ENCODE measurements around the gene SLC43A1. TPM values are rescaled to one million over a fixed set of nuclear protein-coding genes. Genes with fewer than 3 reads are reported as not detected.
A peak's percentile ranks its signal among the peaks of the same experiment; 100 is the strongest.
"Not testable (repeated sequence)": the region's sequence is repeated elsewhere in the genome, so short reads cannot be mapped to it uniquely, and the experiment has no call there.

The SLC43A1 gene
- total RNA-seq, 2 experiments from 2014 or later = 29.9 to 31.7 TPM

GRCh38 chr11:57544566-57544965 lies 29.1 kb upstream of the SLC43A1 start:
- POLR2A ChIA-PET = interaction anchor here (1.3 kb wide), 1 partner anchor 11 kb away, joined by 3 read pairs; no protein-coding TSS in a partner anchor
- H3K4me1 Mint-ChIP-seq = peaks cover 13% of the 10 kb centered on the region

GRCh38 chr11:57543593-57543992 lies 28.1 kb upstream of the SLC43A1 start:
- Mint-ChIP-seq H3K27me3 (no peaks in the 10 kb centered on the region), H3K36me3 (ENCODE audit: low read depth) (peaks cover 36% of the 10 kb centered on the region), H3K4me3 (no peak overlapping the region), H3K27ac (no peak overlapping the region), H3K9me3 (no peaks in the 10 kb centered on the region), H3K4me1 (peaks cover 11% of the 10 kb centered on the region)
- ChIA-PET POLR2A (interaction anchor here (1.3 kb wide), 1 partner anchor 10 kb away, joined by 3 read pairs; no protein-coding TSS in a partner anchor), CTCF (no interaction called here)
- no peak for DNase-seq

More at GRCh38 chr11:57544566-57544965, 29.1 kb upstream of the SLC43A1 start:
- peaks cover 37% of the 10 kb centered on the region for H3K36me3 Mint-ChIP-seq (ENCODE audit: low read depth)
- H3K27me3 Mint-ChIP-seq = no peaks in the 10 kb centered on the region
- H3K4me3 Mint-ChIP-seq = no peak overlapping the region
- CTCF ChIA-PET = no interaction called here
- DNase-seq = no peak
- H3K27ac Mint-ChIP-seq = no peak overlapping the region
- no peaks in the 10 kb centered on the region for H3K9me3 Mint-ChIP-seq

DNA sequence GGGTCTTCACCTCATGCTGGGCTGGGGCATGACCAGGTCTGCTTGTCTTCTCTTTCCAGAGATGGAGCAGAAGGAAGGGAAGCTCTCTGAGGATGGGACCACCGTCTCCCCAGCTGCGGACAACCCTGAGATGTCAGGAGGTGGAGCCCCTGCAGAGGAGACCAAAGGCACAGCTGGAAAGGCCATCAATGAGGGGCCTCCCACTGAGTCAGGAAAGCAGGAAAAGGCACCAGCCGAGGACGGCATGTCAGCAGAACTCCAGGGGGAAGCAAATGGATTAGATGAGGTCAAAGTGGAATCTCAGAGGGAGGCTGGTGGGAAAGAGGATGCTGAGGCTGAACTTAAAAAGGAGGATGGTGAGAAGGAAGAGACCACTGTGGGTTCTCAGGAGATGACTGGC lies 27.1 kb upstream of the SLC43A1 start:
- H3K4me1 Mint-ChIP-seq = peaks cover 5% of the 10 kb centered on the region
- no peak for DNase-seq
- CTCF ChIA-PET = no interaction called here
- no peak overlapping the region for H3K27ac Mint-ChIP-seq
- no peaks in the 10 kb centered on the region for H3K9me3 Mint-ChIP-seq
- H3K27me3 Mint-ChIP-seq = no peaks in the 10 kb centered on the region
- POLR2A ChIA-PET = no interaction called here
- H3K4me3 Mint-ChIP-seq = no peak overlapping the region
- H3K36me3 Mint-ChIP-seq (ENCODE audit: low read depth) = peaks cover 31% of the 10 kb centered on the region

DNA sequence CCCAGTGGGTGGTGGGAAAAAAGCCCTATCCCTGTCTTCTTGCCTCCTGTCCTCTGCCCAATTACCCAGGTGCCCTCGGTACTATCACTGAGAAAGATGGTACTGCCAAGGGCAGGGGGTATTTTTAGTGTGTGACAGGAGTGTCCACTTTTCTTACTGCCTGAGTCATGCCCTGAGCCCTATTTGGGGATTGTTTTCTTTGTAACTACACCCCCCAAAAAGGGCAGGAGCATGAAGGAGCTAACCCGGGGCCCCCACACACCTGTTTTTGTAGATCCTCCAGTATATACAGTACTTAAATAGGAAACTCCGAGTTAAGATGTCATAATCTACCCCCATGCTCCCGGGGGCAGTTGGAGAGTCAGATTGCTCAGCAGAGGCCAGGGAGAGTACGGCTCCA lies 25.7 kb upstream of the SLC43A1 start:
- no peaks in the 10 kb centered on the region for H3K4me1 Mint-ChIP-seq
- no peak for DNase-seq
- H3K4me3 Mint-ChIP-seq = no peak overlapping the region
- H3K27me3 Mint-ChIP-seq = no peaks in the 10 kb centered on the region
- H3K27ac Mint-ChIP-seq = no peak overlapping the region
- H3K9me3 Mint-ChIP-seq = no peaks in the 10 kb centered on the region
- ChIA-PET POLR2A (no interaction called here), CTCF (no interaction called here)
- peaks cover 23% of the 10 kb centered on the region for H3K36me3 Mint-ChIP-seq (ENCODE audit: low read depth)

- POLR2A ChIA-PET = interaction anchor here (0.7 kb wide), 1 partner anchor 29 kb away, joined by 3 read pairs; the partner anchor contains the start of gene UBE2L6
- Mint-ChIP-seq H3K27ac (no peak overlapping the region), H3K36me3 (ENCODE audit: low read depth) (peaks cover 20% of the 10 kb centered on the region), H3K4me3 (no peak overlapping the region), H3K27me3 (no peaks in the 10 kb centered on the region), H3K4me1 (no peaks in the 10 kb centered on the region), H3K9me3 (no peaks in the 10 kb centered on the region)
- no peak for DNase-seq
- CTCF ChIA-PET = no interaction called here
Measured at GRCh38 chr11:57539342-57539741, 23.8 kb upstream of the SLC43A1 start.

DNA sequence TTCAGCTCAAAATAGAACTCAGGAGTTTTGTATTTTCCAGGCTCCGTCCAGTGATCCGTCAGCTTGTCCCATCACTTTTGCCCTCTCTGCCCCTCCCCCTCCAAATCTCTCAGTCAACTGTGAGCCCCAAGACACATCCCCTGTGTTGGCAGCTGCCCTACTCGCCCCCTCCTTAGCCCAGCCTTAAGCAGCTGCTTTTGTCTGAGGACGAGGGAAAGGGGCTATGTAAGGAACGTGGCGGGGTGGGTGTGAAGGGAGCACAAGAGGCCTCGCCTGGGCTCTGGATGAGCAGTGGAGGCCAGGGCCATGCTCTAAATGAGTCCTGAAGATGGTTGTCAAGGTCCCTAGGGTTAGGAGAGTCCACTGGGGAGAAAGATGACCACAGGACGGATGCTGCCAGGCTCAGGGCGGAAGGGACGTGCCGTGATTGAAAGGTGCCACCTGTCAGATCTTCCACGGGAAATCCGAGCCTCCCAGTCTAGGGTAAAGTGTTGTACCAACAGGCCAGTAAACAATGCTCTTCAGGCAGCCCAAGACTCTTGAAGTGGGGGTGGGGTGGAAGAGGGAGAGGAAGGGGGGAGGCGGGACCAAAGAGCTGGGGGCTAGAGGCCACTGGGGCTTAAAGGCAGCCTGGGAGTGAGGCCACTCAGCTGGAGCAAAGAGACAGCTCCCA lies 21.6 kb upstream of the SLC43A1 start, which contains the start of gene SMTNL1:
Gene SMTNL1 (plus strand): TSS at position 649 of the 673 bp plus-strand sequence. CDS start 5,048 bp downstream, outside the sequence.
- Mint-ChIP-seq H3K4me3 (no peak within 1 kb of the TSS), H3K4me1 (peaks cover 5% of the 10 kb centered on the region), H3K36me3 (ENCODE audit: low read depth) (peaks cover 17% of the 10 kb centered on the region), H3K27me3 (no peaks in the 10 kb centered on the region), H3K27ac (no peak within 1 kb of the TSS), H3K9me3 (no peaks in the 10 kb centered on the region)
- POLR2A ChIA-PET = interaction anchor here (1.1 kb wide), 1 partner anchor 212 kb away, joined by 3 read pairs; the partner anchor contains the start of gene TNKS1BP1
- CTCF ChIA-PET = interaction anchor here (1.4 kb wide), 1 partner anchor 78 kb away, joined by 5 read pairs; no protein-coding TSS in a partner anchor
- no peak for DNase-seq

DNA sequence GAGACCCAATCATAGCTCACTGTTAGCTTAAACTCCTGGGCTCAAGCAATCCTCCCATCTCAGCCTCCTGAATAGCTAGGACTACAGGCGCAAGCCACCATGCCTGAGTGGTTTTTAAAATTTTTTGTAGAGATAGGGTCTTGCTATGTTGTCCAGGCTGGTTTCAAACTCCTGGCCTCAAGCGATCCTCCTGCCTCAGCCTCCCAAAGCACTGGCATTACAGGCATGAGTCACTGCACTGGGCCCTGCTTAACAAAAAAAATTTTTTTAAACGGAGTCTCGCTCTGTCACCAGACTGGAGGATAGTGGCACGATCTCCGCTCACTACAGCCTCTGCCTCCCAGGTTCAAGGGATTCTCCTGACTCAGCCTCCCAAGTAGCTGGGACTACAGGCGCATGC lies 18.9 kb upstream of the SLC43A1 start:
- H3K27me3 Mint-ChIP-seq, H3K4me3 Mint-ChIP-seq, H3K9me3 Mint-ChIP-seq, H3K27ac Mint-ChIP-seq, DNase-seq: not testable (repeated sequence)
- CTCF ChIA-PET = interaction anchor here (1.1 to 1.6 kb wide), 4 partner anchors 34 to 77 kb away, joined by 3 to 6 read pairs (median 4); partner anchors contain the start of genes RTN4RL2 and UBE2L6
- H3K4me1 Mint-ChIP-seq = peaks cover 25% of the 10 kb centered on the region
- peaks cover 11% of the 10 kb centered on the region for H3K36me3 Mint-ChIP-seq (ENCODE audit: low read depth)
- POLR2A ChIA-PET = interaction anchor here (1.4 kb wide), 1 partner anchor 12 kb away, joined by 4 read pairs; no protein-coding TSS in a partner anchor

- Mint-ChIP-seq H3K4me1 (peaks cover 44% of the 10 kb centered on the region), H3K4me3 (peak within 1 kb of the TSS; percentile 84), H3K27ac (peak within 1 kb of the TSS; percentile 90), H3K27me3 (no peaks in the 10 kb centered on the region), H3K36me3 (ENCODE audit: low read depth) (peaks cover 26% of the 10 kb centered on the region), H3K9me3 (no peaks in the 10 kb centered on the region)
- DNase-seq = peak; percentile 96
- CTCF ChIA-PET = interaction anchor here (1.0 to 10.9 kb wide), 10 partner anchors 15 to 270 kb away, joined by 3 to 296 read pairs (median 8); partner anchors contain the start of genes RTN4RL2 and SLC43A1
- POLR2A ChIA-PET = interaction anchor here (0.7 to 8.1 kb wide), 9 partner anchors 15 to 211 kb away, joined by 3 to 58 read pairs (median 4); partner anchors contain the start of genes MED19, RTN4RL2, SELENOH and SLC43A1
Measured at GRCh38 chr11:57530596-57531507, 15.3 kb upstream of the SLC43A1 start, which contains the start of gene TIMM10. Gene TIMM10 (minus strand): TSS chr11:57530754. CDS start chr11:57530189, 565 bp downstream.

- Mint-ChIP-seq H3K27me3 (no peaks in the 10 kb centered on the region), H3K4me3 (peak overlapping the region; percentile 84), H3K27ac (peak overlapping the region; percentile 90), H3K36me3 (ENCODE audit: low read depth) (peaks cover 26% of the 10 kb centered on the region), H3K4me1 (peaks cover 44% of the 10 kb centered on the region), H3K9me3 (no peaks in the 10 kb centered on the region)
- DNase-seq = no peak
- POLR2A ChIA-PET = interaction anchor here (0.9 to 8.1 kb wide), 7 partner anchors 14 to 211 kb away, joined by 3 to 58 read pairs (median 7); partner anchors contain the start of genes SELENOH, SLC43A1 and UBE2L6
- CTCF ChIA-PET = interaction anchor here (1.0 to 10.9 kb wide), 12 partner anchors 10 to 271 kb away, joined by 3 to 296 read pairs (median 8); partner anchors contain the start of genes RTN4RL2, SLC43A1 and UBE2L6
Measured at GRCh38 chr11:57530215-57530595, 14.7 kb upstream of the SLC43A1 start.

DNA sequence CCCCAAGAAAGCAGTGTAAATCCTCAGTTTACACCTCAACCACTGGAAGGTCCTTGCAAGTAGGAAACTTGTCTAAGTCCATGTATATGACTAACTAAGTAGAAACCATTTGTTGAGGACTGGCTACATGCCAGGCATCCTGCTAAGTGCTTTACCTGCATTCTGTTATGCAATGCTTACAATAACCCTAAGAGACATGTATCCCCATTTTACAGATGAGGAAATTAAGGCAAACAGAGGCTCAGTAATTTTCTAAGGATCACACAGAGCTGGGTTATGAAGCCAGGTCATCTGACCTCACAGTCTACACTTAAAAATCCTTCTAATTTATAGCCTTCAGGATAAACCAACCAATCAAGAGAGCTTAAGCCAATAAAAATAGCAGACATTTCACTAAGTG lies 13.5 kb upstream of the SLC43A1 start:
- no peaks in the 10 kb centered on the region for H3K9me3 Mint-ChIP-seq
- H3K27ac Mint-ChIP-seq = peak overlapping the region; percentile 14
- DNase-seq = no peak
- POLR2A ChIA-PET = interaction anchor here (1.6 to 8.1 kb wide), 4 partner anchors 13 to 213 kb away, joined by 5 to 58 read pairs (median 8); partner anchors contain the start of genes SELENOH and SLC43A1
- no peaks in the 10 kb centered on the region for H3K27me3 Mint-ChIP-seq
- H3K4me3 Mint-ChIP-seq = no peak overlapping the region
- CTCF ChIA-PET = interaction anchor here (0.8 to 10.9 kb wide), 11 partner anchors 8 to 185 kb away, joined by 3 to 296 read pairs (median 11); partner anchors contain the start of genes RTN4RL2, SLC43A1 and UBE2L6
- H3K36me3 Mint-ChIP-seq (ENCODE audit: low read depth) = peaks cover 31% of the 10 kb centered on the region
- peaks cover 46% of the 10 kb centered on the region for H3K4me1 Mint-ChIP-seq

- no peaks in the 10 kb centered on the region for H3K27me3 Mint-ChIP-seq
- peaks cover 27% of the 10 kb centered on the region for H3K36me3 Mint-ChIP-seq (ENCODE audit: low read depth)
- peaks cover 43% of the 10 kb centered on the region for H3K4me1 Mint-ChIP-seq
- peak; percentile 74 for DNase-seq
- peak overlapping the region; percentile 28 for H3K27ac Mint-ChIP-seq
- no peak overlapping the region for H3K4me3 Mint-ChIP-seq
- ChIA-PET POLR2A (interaction anchor here (1.1 to 8.1 kb wide), 3 partner anchors 11 to 36 kb away, joined by 3 to 58 read pairs (median 14); partner anchors contain the start of gene SLC43A1), CTCF (interaction anchor here (0.7 to 10.9 kb wide), 21 partner anchors 11 to 274 kb away, joined by 3 to 296 read pairs (median 6); partner anchors contain the start of genes RTN4RL2, SLC43A1 and UBE2L6)
- H3K9me3 Mint-ChIP-seq = no peaks in the 10 kb centered on the region
Measured at GRCh38 chr11:57527056-57527631, 11.6 kb upstream of the SLC43A1 start.

GRCh38 chr11:57523419-57523818 lies 7.9 kb upstream of the SLC43A1 start:
- Mint-ChIP-seq H3K27me3 (no peaks in the 10 kb centered on the region), H3K36me3 (ENCODE audit: low read depth) (peaks cover 21% of the 10 kb centered on the region), H3K27ac (no peak overlapping the region), H3K4me3 (no peak overlapping the region), H3K9me3 (no peaks in the 10 kb centered on the region), H3K4me1 (peaks cover 14% of the 10 kb centered on the region)
- DNase-seq = no peak
- ChIA-PET POLR2A (interaction anchor here (1.0 to 2.3 kb wide), 3 partner anchors 8 to 97 kb away, joined by 3 to 12 read pairs (median 3); partner anchors contain the start of gene SLC43A1), CTCF (interaction anchor here (0.7 to 10.9 kb wide), 4 partner anchors 29 to 66 kb away, joined by 3 to 296 read pairs (median 52); partner anchors contain the start of gene RTN4RL2)
